Tibial nerve (tissue), 4 donors: ENCODE data around the gene FGFR3.

Source experiments
- EP300 ChIP-seq, 2 donors: sonication (generic); formaldehyde crosslinking; IDR thresholded peaks; one replicate each; pipeline ENCODE4 v1.6.1; 2017; ENCODE audit warnings: antibody characterized with exemption in 2 of 2, mild to moderate bottlenecking in 1 of 2
- TF ChIP-seq, protein P1 (sequence below), 5 experiments: fragments of 200-600 bp in 3 of 5; fragments of 450-650 bp in 2 of 5; sonication (generic) in 3 of 5; IDR thresholded peaks; one replicate each; pipeline ENCODE4 v1.5.1; 2016 to 2019; ENCODE audit warnings: antibody characterized with exemption in 5 of 5, mild to moderate bottlenecking in 3 of 5, moderate library complexity in 2 of 5

- TF ChIP-seq, protein P1, sequence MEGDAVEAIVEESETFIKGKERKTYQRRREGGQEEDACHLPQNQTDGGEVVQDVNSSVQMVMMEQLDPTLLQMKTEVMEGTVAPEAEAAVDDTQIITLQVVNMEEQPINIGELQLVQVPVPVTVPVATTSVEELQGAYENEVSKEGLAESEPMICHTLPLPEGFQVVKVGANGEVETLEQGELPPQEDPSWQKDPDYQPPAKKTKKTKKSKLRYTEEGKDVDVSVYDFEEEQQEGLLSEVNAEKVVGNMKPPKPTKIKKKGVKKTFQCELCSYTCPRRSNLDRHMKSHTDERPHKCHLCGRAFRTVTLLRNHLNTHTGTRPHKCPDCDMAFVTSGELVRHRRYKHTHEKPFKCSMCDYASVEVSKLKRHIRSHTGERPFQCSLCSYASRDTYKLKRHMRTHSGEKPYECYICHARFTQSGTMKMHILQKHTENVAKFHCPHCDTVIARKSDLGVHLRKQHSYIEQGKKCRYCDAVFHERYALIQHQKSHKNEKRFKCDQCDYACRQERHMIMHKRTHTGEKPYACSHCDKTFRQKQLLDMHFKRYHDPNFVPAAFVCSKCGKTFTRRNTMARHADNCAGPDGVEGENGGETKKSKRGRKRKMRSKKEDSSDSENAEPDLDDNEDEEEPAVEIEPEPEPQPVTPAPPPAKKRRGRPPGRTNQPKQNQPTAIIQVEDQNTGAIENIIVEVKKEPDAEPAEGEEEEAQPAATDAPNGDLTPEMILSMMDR (IDR thresholded peaks at IDR 0.05), result no peak
- TF ChIP-seq EP300 (IDR thresholded peaks at IDR 0.05), result no peak
These were observed 43.7 kb upstream of the FGFR3 start for GRCh38 chr4:1749370-1749769.
